Measurements from ENCODE around the gene EFEMP1. TPM values are rescaled to one million over a fixed set of nuclear protein-coding genes. Genes with fewer than 3 reads are reported as not detected.

EFEMP1 gene
- total and polyA plus RNA-seq, 4 donors = 112 to 205 (median 159) TPM

GRCh38 chr2:55932843-55933242, 9.3 kb upstream of the EFEMP1 start:
- Histone ChIP-seq H3K36me3 (ENCODE audit: control insufficient read depth in 4 of 4, insufficient read depth in 4 of 4, low read length in 4 of 4) (no peaks in the 10 kb centered on the region), H3K9ac (ENCODE audit: insufficient read depth in 1 of 2, low read length in 2 of 2) (no peak overlapping the region), H3K27me3 (ENCODE audit: control insufficient read depth in 3 of 3, insufficient read depth in 3 of 3, low read length in 2 of 3) (peaks cover 0 to 15% (median 0%) of the 10 kb centered on the region in 3 donors), H3K4me3 (no peak overlapping the region), H3K9me3 (ENCODE audit: control insufficient read depth in 4 of 4, insufficient read depth in 3 of 4, low read length in 3 of 4) (no peaks in the 10 kb centered on the region), H3K4me1 (ENCODE audit: control insufficient read depth in 5 of 5, insufficient read depth in 5 of 5, low read length in 5 of 5) (no peaks in the 10 kb centered on the region), H3K27ac (ENCODE audit: low read depth in 1 of 2, low read length in 1 of 2) (no peak overlapping the region)
- ATAC-seq (ENCODE audit: insufficient read depth, low FRiP score) (no peak), DNase-seq (no peak)
- TF ChIP-seq CTCF (IDR thresholded peaks at IDR 0.05; ENCODE audit: control extremely low read depth, extremely low read depth) = no peak
- 72 to 87% methylated on average over 3 of the region's 3 CpGs for WGBS, 2 donors

- 52 to 71% methylated on average over 3 of the region's 3 CpGs for WGBS, 2 donors
Observed at GRCh38 chr2:55931281-55931680, 7.7 kb upstream of the EFEMP1 start.

GRCh38 chr2:55929476-55929875, 5.9 kb upstream of the EFEMP1 start:
- peaks cover 0 to 28% (median 16%) of the 10 kb centered on the region in 3 donors for H3K27me3 ChIP-seq (ENCODE audit: control insufficient read depth in 3 of 3, insufficient read depth in 3 of 3, low read length in 2 of 3)
- H3K9me3 ChIP-seq (ENCODE audit: control insufficient read depth in 4 of 4, insufficient read depth in 3 of 4, low read length in 3 of 4) = peaks cover 0 to 2% (median 0%) of the 10 kb centered on the region in 4 donors
- no peak overlapping the region for H3K27ac ChIP-seq (ENCODE audit: low read depth in 1 of 2, low read length in 1 of 2)
- ATAC-seq (ENCODE audit: insufficient read depth, low FRiP score) (no peak), DNase-seq (no peak)
- no peak for TF ChIP-seq CTCF (IDR thresholded peaks at IDR 0.05; ENCODE audit: control extremely low read depth, extremely low read depth)
- no peak overlapping the region for H3K4me3 ChIP-seq
- H3K9ac ChIP-seq (ENCODE audit: insufficient read depth in 1 of 2, low read length in 2 of 2) = no peak overlapping the region
- no peaks in the 10 kb centered on the region for H3K36me3 ChIP-seq (ENCODE audit: control insufficient read depth in 4 of 4, insufficient read depth in 4 of 4, low read length in 4 of 4)
- 90 to 96% methylated on average over 3 of the region's 3 CpGs for WGBS, 2 donors
- H3K4me1 ChIP-seq (ENCODE audit: control insufficient read depth in 5 of 5, insufficient read depth in 5 of 5, low read length in 5 of 5) = no peaks in the 10 kb centered on the region

More at GRCh38 chr2:55931281-55931680, 7.7 kb upstream of the EFEMP1 start:
- no peak for ATAC-seq (ENCODE audit: insufficient read depth, low FRiP score)
- Histone ChIP-seq H3K9ac (ENCODE audit: insufficient read depth in 1 of 2, low read length in 2 of 2) (no peak overlapping the region), H3K9me3 (ENCODE audit: control insufficient read depth in 4 of 4, insufficient read depth in 3 of 4, low read length in 3 of 4) (peaks cover 0 to 1% (median 0%) of the 10 kb centered on the region in 4 donors), H3K27me3 (ENCODE audit: control insufficient read depth in 3 of 3, insufficient read depth in 3 of 3, low read length in 2 of 3) (peaks cover 0 to 16% (median 3%) of the 10 kb centered on the region in 3 donors), H3K4me1 (ENCODE audit: control insufficient read depth in 5 of 5, insufficient read depth in 5 of 5, low read length in 5 of 5) (no peaks in the 10 kb centered on the region), H3K4me3 (no peak overlapping the region), H3K27ac (ENCODE audit: low read depth in 1 of 2, low read length in 1 of 2) (no peak overlapping the region), H3K36me3 (ENCODE audit: control insufficient read depth in 4 of 4, insufficient read depth in 4 of 4, low read length in 4 of 4) (no peaks in the 10 kb centered on the region)
- no peak for TF ChIP-seq CTCF (IDR thresholded peaks at IDR 0.05; ENCODE audit: control extremely low read depth, extremely low read depth)
- DNase-seq = no peak

GRCh38 chr2:55926974-55927373, 3.4 kb upstream of the EFEMP1 start:
- DNase-seq (no peak), ATAC-seq (ENCODE audit: insufficient read depth, low FRiP score) (no peak)
- Histone ChIP-seq H3K4me1 (ENCODE audit: control insufficient read depth in 5 of 5, insufficient read depth in 5 of 5, low read length in 5 of 5) (peaks cover 0 to 20% (median 0%) of the 10 kb centered on the region in 5 donors), H3K36me3 (ENCODE audit: control insufficient read depth in 4 of 4, insufficient read depth in 4 of 4, low read length in 4 of 4) (no peaks in the 10 kb centered on the region), H3K4me3 (no peak overlapping the region), H3K27ac (ENCODE audit: low read depth in 1 of 2, low read length in 1 of 2) (no peak overlapping the region), H3K9ac (ENCODE audit: insufficient read depth in 1 of 2, low read length in 2 of 2) (no peak overlapping the region), H3K9me3 (ENCODE audit: control insufficient read depth in 4 of 4, insufficient read depth in 3 of 4, low read length in 3 of 4) (peaks cover 0 to 2% (median 0%) of the 10 kb centered on the region in 4 donors), H3K27me3 (ENCODE audit: control insufficient read depth in 3 of 3, insufficient read depth in 3 of 3, low read length in 2 of 3) (peaks cover 0 to 34% (median 26%) of the 10 kb centered on the region in 3 donors)
- TF ChIP-seq CTCF (IDR thresholded peaks at IDR 0.05; ENCODE audit: control extremely low read depth, extremely low read depth) = no peak
- WGBS, 2 donors = 67 to 78% methylated on average over 1 of the region's 1 CpG

Measured in lung (tissue), 12 donors.